Testis (tissue), 2 donors: ENCODE results near the gene PTPRC.

Experiments
- CTCF ChIP-seq, 3 experiments: fragments of 450-650 bp in 2 of 3; fragments of 200-600 bp in 1 of 3; sonication (generic) in 1 of 3; IDR thresholded peaks; one replicate each; pipeline ENCODE4 v1.5.1; 2016 to 2019; ENCODE audit warnings: antibody characterized with exemption in 3 of 3, mild to moderate bottlenecking in 2 of 3, moderate library complexity in 1 of 3
- POLR2A ChIP-seq: fragments of 450-650 bp; IDR thresholded peaks from one replicate; pipeline ENCODE4 v1.6.1; 2017; ENCODE audit warnings: antibody characterized with exemption, mild to moderate bottlenecking, moderate library complexity

- TF ChIP-seq POLR2A (no peak), CTCF (IDR thresholded peaks at IDR 0.05) (no peak)
Measured at GRCh38 chr1:198643808-198644207, 5.0 kb downstream of the PTPRC start.
